IPS DF 4.7 (cell line): ENCODE results near the gene DPH2.

Experiments
- DNase-seq: peaks from one replicate; pipeline ENCODE4 v3.0.0-alpha.2; 2013; ENCODE audit warnings: low spot score; ENCODE audit errors: extremely low read depth

The DPH2 gene

GRCh38 chr1:43969746-43970466 is at the start of gene DPH2:
DPH2 (plus strand) TSS chr1:43970010; CDS start chr1:43970176, 166 bp downstream.
- DNase-seq: peak; percentile 97

DNA sequence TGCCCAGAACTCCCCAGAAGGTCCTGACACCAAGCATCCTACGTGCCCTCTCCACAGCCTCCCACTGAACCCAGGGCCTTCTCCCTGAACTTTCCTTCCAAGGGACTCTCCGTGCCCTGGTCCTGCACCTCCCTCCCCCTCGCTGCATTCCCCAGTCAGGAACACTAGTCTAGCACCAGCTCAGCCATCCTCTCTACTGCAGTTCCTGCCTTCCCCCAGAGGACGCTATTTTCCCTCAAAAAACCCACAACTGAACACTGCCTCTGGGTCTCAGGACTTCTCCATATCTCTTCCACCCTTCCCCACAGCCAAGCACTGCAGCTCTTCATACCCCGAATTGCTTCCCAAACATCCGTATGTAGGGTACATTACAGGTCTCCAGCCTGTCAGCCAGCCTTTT is 48.8 kb upstream of the DPH2 start:
- no peak for DNase-seq

DNA sequence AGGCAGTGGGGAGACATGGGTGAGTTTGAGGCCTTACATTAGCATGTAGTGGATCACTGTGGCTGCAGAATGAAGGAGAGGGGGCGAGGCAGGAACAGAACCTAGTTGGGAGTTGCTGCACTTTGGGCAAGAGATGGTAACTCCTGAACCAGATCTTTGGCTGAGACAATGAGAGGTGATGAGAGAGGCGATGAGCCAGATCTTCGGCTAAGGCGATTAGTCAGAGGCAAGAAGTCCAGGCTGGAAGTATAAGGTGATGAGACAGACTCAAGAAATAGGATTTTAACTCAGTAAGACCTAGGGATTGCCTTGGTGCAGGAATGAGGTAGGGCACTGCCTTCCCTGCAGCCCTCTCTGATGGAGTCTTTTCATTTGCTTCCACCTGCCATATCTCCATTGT is 45.3 kb upstream of the DPH2 start:
- DNase-seq: no peak

DNA sequence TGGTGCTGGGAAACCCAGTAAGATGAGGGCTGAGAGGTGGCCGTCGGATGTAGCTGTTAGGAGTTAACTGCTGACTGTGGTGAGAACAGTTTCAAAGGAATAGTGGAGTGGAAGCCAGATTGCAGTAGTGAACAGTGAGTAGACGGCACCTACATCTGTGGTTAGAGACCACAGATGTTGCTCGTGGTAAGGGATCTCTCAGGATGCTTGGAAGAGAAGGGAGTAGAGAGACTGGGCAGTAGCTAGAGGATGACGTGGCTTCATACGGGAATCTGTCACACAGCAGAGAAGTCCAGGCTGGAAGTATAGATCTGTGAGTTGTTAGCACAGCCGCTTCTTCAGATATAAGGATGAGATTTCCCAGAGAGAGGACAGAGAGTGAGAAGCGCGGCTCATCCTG is 44.0 kb upstream of the DPH2 start:
- no peak for DNase-seq

DNA sequence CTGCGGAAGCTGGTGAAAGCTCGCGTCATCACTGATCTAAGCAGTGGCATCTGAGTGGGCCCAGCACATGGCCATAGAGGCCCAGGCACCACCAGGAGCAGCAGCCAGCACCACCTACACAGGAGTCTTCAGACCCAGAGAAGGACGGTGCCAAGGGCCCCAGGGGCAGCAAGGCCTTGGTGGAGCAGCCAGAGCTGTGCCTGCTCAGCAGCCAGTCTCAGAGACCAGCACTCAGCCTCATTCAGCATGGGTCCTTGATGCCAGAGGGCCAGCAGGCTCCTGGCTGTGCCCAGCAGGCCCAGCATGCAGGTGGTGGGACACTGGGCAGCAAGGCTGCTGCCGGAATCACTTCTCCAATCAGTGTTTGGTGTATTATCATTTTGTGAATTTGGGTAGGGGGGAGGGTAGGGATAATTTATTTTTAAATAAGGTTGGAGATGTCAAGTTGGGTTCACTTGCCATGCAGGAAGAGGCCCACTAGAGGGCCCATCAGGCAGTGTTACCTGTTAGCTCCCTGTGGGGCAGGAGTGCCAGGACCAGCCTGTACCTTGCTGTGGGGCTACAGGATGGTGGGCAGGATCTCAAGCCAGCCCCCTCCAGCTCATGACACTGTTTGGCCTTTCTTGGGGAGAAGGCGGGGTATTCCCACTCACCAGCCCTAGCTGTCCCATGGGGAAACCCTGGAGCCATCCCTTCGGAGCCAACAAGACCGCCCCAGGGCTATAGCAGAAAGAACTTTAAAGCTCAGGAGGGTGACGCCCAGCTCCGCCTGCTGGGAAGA is 39.5 kb upstream of the DPH2 start:
- no peak for DNase-seq

- no peak for DNase-seq
Observed at GRCh38 chr1:43930949-43931275, 38.9 kb upstream of the DPH2 start.

- DNase-seq: no peak
Observed at GRCh38 chr1:43931711-43932660, 37.8 kb upstream of the DPH2 start.

DNA sequence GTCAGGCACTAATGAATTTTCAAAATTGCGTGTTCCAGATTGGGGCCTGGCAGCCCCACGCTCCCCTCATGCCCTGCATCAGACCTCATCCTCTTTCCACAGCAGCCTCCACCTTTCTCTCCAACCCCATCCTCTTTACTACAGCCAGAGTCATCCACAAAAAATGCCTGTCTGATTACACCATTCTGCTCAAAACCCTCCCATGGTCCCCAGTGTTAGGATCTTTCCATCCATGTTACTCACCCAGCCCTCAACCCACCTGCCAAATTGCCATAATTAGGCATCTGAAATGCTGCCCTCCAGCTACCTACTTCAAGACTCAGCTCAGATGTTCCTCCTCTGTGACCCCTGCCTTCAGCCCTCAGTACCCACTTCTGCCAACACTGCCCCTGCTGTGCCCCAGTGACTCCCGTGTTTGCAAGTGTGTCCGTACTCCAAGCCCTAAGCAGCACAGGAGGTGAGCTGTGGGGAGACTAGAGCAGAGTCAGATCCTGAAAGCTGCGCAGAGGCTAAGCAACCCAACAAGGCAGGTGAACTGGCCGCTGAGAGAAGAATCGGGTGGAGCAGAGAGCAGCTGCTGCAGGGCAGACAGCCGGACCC is 36.9 kb upstream of the DPH2 start:
- no peak for DNase-seq

DNA sequence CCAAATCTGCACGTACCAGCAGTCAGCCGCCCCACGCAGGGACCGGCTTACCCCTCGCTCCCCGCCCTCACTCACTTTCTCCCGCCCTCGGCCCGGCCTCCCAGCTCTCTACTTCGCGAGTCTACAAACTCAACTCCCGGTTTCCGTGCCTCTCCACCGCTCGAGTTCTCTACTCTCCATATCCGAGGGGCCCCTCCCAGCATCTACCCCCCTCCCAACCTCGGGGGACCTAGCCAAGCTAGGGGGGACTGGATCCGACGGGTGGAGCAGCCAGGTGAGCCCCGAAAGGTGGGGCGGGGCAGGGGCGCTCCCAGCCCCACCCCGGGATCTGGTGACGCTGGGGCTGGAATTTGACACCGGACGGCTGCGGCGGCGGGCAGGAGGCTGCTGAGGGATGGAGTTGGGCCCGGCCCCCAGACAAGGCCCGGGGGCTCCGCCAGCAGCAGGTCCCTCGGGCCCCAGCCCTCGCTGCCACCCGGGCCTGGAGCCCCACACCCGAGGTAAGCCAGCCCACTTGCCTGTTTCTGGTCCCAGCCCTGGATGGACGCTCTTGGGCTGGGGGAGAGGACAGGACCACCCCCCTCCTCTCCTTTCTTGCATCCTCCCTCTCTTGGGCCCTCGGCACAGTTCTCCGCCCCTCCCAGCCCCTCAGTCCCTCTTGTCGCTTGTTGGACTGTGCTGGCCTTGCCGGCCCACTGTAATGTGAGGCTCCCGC is 36.3 kb upstream of the DPH2 start, which contains the start of gene ARTN:
Gene ARTN (plus strand): TSS at position 416 of the 715 bp plus-strand sequence. CDS start 1,856 bp downstream, outside the sequence.
- no peak for DNase-seq

GRCh38 chr1:43934101-43934985 is 35.5 kb upstream of the DPH2 start:
- peak; percentile 88 for DNase-seq

GRCh38 chr1:43934986-43935324 is 34.9 kb upstream of the DPH2 start:
- DNase-seq: no peak

DNA sequence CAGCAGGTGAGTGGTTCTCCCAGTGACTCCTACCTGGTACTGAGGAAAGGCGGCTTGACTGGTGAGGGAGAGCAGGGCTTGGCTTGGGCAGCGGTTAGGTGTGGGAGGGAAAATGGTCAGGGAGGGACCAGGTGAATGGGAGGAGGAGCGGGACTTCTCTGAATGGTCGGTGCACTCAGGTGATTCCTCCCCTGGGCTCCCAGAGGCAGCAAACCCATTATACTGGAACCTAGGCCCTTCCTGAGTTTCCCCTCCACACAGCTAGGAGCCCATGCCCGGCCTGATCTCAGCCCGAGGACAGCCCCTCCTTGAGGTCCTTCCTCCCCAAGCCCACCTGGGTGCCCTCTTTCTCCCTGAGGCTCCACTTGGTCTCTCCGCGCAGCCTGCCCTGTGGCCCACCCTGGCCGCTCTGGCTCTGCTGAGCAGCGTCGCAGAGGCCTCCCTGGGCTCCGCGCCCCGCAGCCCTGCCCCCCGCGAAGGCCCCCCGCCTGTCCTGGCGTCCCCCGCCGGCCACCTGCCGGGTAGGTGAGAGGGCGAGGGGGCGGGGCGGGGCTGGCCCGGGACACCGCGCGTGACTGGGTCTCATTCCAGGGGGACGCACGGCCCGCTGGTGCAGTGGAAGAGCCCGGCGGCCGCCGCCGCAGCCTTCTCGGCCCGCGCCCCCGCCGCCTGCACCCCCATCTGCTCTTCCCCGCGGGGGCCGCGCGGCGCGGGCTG is 33.9 kb upstream of the DPH2 start:
- no peak for DNase-seq

GRCh38 chr1:43936431-43937151 is 33.2 kb upstream of the DPH2 start:
- DNase-seq: no peak

- DNase-seq: no peak
Observed at GRCh38 chr1:43937179-43937865, 32.5 kb upstream of the DPH2 start.

GRCh38 chr1:43938383-43938782 is 31.4 kb upstream of the DPH2 start:
- DNase-seq: no peak

- no peak for DNase-seq
Observed at GRCh38 chr1:43938892-43939587, 30.8 kb upstream of the DPH2 start.

DNA sequence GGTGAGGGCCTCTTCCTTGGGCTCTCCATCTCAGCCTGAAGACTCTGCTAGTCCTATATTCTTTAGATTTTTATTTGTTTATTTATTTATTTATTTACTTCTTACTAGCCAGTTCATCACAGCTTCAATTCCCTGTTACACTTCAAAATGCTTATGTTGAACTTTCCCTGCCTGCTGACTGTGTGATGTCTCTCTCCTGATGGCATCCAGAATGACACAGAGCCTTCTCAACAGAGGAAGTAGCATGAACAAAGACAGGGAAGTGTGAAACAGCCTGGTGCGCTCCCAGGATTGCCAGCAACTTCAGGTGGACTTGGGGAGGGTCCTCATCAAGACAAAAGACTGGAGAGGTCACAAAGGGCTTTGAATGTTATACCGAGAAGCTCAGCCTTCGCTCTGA is 27.4 kb upstream of the DPH2 start:
- DNase-seq: no peak
